Transverse colon (tissue), 4 donors: ENCODE measurements around the gene MCOLN3. TPM values are rescaled to one million over a fixed set of nuclear protein-coding genes. Genes with fewer than 3 reads are reported as not detected.

Source experiments
- DNase-seq: peaks from one replicate; pipeline ENCODE4 v3.0.0-alpha.2; 2019
- H3K27ac ChIP-seq, 4 donors: fragments of 200-600 bp; sonication (generic); 2 replicates each; pipeline ENCODE4 v1.5.1; 2016 to 2018; ENCODE audit warnings: inconsistent platforms in 4 of 4
- H3K27me3 ChIP-seq: fragments of 200-600 bp; sonication (generic); 2 replicates; pipeline ENCODE4 v1.5.1; 2017; ENCODE audit warnings: inconsistent platforms
- H3K36me3 ChIP-seq, 4 donors: fragments of 200-600 bp; sonication (generic); 2 replicates each; pipeline ENCODE4 v1.5.1; 2017 to 2019; ENCODE audit warnings: inconsistent platforms in 4 of 4
- H3K4me1 ChIP-seq, 4 donors: fragments of 200-600 bp; sonication (generic); 2 replicates each; pipeline ENCODE4 v1.5.1; 2017 to 2020; ENCODE audit warnings: inconsistent platforms in 4 of 4
- H3K4me3 ChIP-seq, 4 donors: fragments of 200-600 bp; sonication (generic); 1 replicate in 1 of 4; 2 replicates in 3 of 4; pipeline versions ENCODE4 v1.5.1 to v1.6.1; 2017 to 2019; ENCODE audit warnings: inconsistent platforms in 4 of 4
- H3K9me3 ChIP-seq, 2 donors: fragments of 200-600 bp; sonication (generic); 2 replicates each; pipeline ENCODE4 v1.5.1; 2017 to 2019; ENCODE audit warnings: inconsistent platforms in 2 of 2
- CTCF ChIP-seq, 5 experiments: fragments of 200-600 bp in 3 of 5; fragments of 450-650 bp in 2 of 5; sonication (generic) in 3 of 5; IDR thresholded peaks; 1 replicate in 2 of 5; 2 replicates in 3 of 5; pipeline ENCODE4 v1.5.1; 2016 to 2017; ENCODE audit warnings: antibody characterized with exemption in 5 of 5, inconsistent platforms in 3 of 5, mild to moderate bottlenecking in 2 of 5, moderate library complexity in 1 of 5
- EP300 ChIP-seq: sonication (generic); formaldehyde crosslinking; IDR thresholded peaks from one replicate; pipeline ENCODE4 v1.6.1; 2017; ENCODE audit warnings: antibody characterized with exemption, low read depth
- POLR2A ChIP-seq: fragments of 450-650 bp; IDR thresholded peaks from one replicate; pipeline ENCODE4 v1.6.1; 2016; ENCODE audit warnings: antibody characterized with exemption, mild to moderate bottlenecking, moderate library complexity
- POLR2AphosphoS5 ChIP-seq, 3 donors: sonication (generic); formaldehyde crosslinking; IDR thresholded peaks; one replicate each; pipeline ENCODE4 v1.6.1; 2016; ENCODE audit warnings: antibody characterized with exemption in 3 of 3
- WGBS, 2 donors: methylation state at CpG; one replicate each; pipeline ENCODE4 v1.1.5; 2018; ENCODE audit warnings: low coverage in 1 of 2; 5-methylcytosine and 5-hydroxymethylcytosine counted together
- in situ Hi-C, 4 donors: fragments of 200-750 bp; cut with MboI; loops; one replicate each; pipeline versions ENCODE4 v1.15.0 to v1.15.1; 2017; ENCODE audit warnings: low sequenced_read_pairs in 3 of 4, low pct_ligation_motif_present in 1 of 4, low pct_unique_long_range_greater_than_20kb in 1 of 4
- intact Hi-C: fragments of 100-400 bp; cut with DNase I; formaldehyde crosslinking; loops from one replicate; pipeline ENCODE4 v1.15.1; 2023; ENCODE audit warnings: low total_unique reads
- total RNA-seq, 4 donors: library from RNA; depleted of rRNA; stranded (reverse); fragments of >200 nt; gene quantifications; one replicate each; pipeline ENCODE4 v1.1.0, GENCODE V29; 2016

The MCOLN3 gene
- total RNA-seq, 4 donors from 2014 or later, result 1.9 to 7.6 TPM; not detected in 2

- no peaks in the 10 kb centered on the region for H3K27me3 ChIP-seq
- H3K4me1 ChIP-seq, result peaks cover 0 to 8% (median 0%) of the 10 kb centered on the region in 4 donors
- no peak for TF ChIP-seq CTCF (IDR thresholded peaks at IDR 0.05)
- no peak for TF ChIP-seq EP300
- TF ChIP-seq POLR2AphosphoS5 (IDR thresholded peaks at IDR 0.05), result no peak
- TF ChIP-seq POLR2A, result no peak
- DNase-seq, result no peak
- H3K27ac ChIP-seq, result no peak overlapping the region
- no peaks in the 10 kb centered on the region for H3K36me3 ChIP-seq
- WGBS, 2 donors, result 86 to 93% methylated on average over 1 of the region's 1 CpG
- intact Hi-C loops, result no loop called here
- no peak overlapping the region for H3K4me3 ChIP-seq
- in situ Hi-C loops, result no loop called here
- no peaks in the 10 kb centered on the region for H3K9me3 ChIP-seq
These were observed 17.2 kb upstream of the MCOLN3 start for GRCh38 chr1:85065550-85065949.

GRCh38 chr1:85062425-85063026, 14.2 kb upstream of the MCOLN3 start:
- DNase-seq, result no peak
- Histone ChIP-seq H3K27ac (peak overlapping the region in 3 of 4 donors; percentile 43 to 70 (median 58)), H3K27me3 (no peaks in the 10 kb centered on the region), H3K36me3 (no peaks in the 10 kb centered on the region), H3K4me3 (peak overlapping the region in 3 of 4 donors; percentile 37 to 47 (median 40)), H3K4me1 (peaks cover 0 to 8% (median 0%) of the 10 kb centered on the region in 4 donors), H3K9me3 (no peaks in the 10 kb centered on the region)
- TF ChIP-seq CTCF (IDR thresholded peaks at IDR 0.05) (no peak), POLR2AphosphoS5 (IDR thresholded peaks at IDR 0.05) (no peak), EP300 (no peak), POLR2A (no peak)
- intact Hi-C loops, result loop anchor here (2.0 kb wide), 1 partner anchor 76 kb away; no protein-coding TSS in a partner anchor
- in situ Hi-C loops, result no loop called here
- 28 to 38% methylated on average over 7 of the region's 7 CpGs for WGBS, 2 donors

DNA sequence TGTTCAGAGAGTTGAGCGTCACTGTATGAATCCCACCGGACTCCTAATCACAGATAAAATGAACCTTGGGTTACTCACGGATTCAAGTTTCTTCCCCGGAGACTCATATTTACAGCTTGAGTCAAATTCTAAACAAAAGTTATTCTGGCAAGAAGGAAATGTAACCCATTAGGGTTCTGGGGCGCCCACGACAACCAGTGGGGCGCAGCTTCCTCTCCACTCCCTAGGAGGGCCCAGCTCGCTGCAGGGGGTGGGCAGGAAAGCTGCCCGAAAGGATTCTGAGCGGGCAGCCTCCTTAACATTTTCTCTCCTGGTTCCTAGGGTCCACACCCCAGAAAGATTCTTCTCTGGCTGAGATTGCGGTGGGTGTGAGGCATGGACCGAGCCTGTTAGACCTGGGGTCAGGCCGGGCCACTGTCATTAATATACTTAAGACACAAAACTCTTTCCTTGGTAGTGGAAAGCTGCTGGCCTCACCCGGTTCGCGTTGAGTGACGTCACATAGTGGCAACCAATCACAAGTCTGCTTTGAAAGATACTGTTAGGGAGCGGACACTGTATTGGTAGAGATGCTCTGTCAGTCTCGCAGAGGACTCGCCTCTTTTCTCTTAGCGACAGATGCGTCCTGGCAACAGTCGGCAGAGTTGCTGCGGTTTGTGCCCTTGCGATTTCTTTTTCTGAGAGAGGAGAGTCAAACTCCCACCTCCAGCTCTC, 13.6 kb upstream of the MCOLN3 start:
- 6 to 17% methylated on average over 8 to 25 of the region's 25 CpGs for WGBS, 2 donors
- TF ChIP-seq POLR2A, result no peak
- no peak for TF ChIP-seq CTCF (IDR thresholded peaks at IDR 0.05)
- no peak for TF ChIP-seq POLR2AphosphoS5 (IDR thresholded peaks at IDR 0.05)
- no peak for TF ChIP-seq EP300

DNA sequence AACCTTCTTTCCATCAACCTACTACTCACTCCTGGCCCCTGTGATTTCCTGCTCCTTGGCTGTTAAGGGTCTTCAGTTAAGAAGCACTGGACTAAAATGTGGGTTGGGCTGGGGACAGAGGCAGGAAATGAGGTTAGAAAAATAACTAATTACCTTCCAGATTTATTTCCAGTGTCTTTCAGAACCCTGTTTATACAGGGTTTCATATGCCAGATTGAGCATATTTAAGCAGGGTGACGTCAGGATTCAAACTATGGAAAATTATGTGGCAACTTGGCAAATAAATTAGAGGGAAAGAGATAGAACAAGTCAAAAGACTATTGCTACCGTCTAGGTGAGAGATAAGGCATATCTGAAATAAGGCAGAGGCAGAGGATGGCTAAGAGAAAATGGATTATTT, 11.7 kb upstream of the MCOLN3 start:
- Histone ChIP-seq H3K4me3 (no peak overlapping the region), H3K9me3 (no peaks in the 10 kb centered on the region), H3K27me3 (no peaks in the 10 kb centered on the region), H3K4me1 (peaks cover 0 to 8% (median 0%) of the 10 kb centered on the region in 4 donors), H3K27ac (no peak overlapping the region), H3K36me3 (no peaks in the 10 kb centered on the region)
- intact Hi-C loops, result no loop called here
- in situ Hi-C loops, result no loop called here
- TF ChIP-seq POLR2A, result no peak
- TF ChIP-seq EP300, result no peak
- no peak for TF ChIP-seq CTCF (IDR thresholded peaks at IDR 0.05)
- TF ChIP-seq POLR2AphosphoS5 (IDR thresholded peaks at IDR 0.05), result no peak
- DNase-seq, result no peak
- WGBS, 2 donors, result 67 to 81% methylated on average over 2 of the region's 2 CpGs

More for the DNA sequence above, 13.6 kb upstream of the MCOLN3 start:
- intact Hi-C loops, result loop anchor here (2.0 kb wide), 1 partner anchor 75 kb away; no protein-coding TSS in a partner anchor
- H3K4me3 ChIP-seq, result peak overlapping the region; percentile 37 to 47 (median 38)
- peak overlapping the region; percentile 43 to 70 (median 54) for H3K27ac ChIP-seq
- in situ Hi-C loops, result no loop called here
- DNase-seq, result peak; percentile 93
- H3K9me3 ChIP-seq, result no peaks in the 10 kb centered on the region
- H3K4me1 ChIP-seq, result peaks cover 0 to 8% (median 0%) of the 10 kb centered on the region in 4 donors
- no peaks in the 10 kb centered on the region for H3K36me3 ChIP-seq
- H3K27me3 ChIP-seq, result no peaks in the 10 kb centered on the region
